ENCODE measurements around the gene SFMBT2. TPM values are rescaled to one million over a fixed set of nuclear protein-coding genes. Genes with fewer than 3 reads are reported as not detected.

The SFMBT2 gene
- total RNA-seq, 1 experiment from 2014 or later: 14.3 TPM

- Mint-ChIP-seq H3K9me3 (no peaks in the 10 kb centered on the region), H3K27ac (no peak overlapping the region), H3K4me1 (peaks cover 5% of the 10 kb centered on the region; the same call in 1 of the 2 replicates), H3K4me3 (no peak overlapping the region), H3K27me3 (ENCODE audit: low read depth) (no peaks in the 10 kb centered on the region), H3K36me3 (no peaks in the 10 kb centered on the region; the same call in 1 of the 2 replicates)
- no peak for ATAC-seq
- CTCF ChIA-PET: interaction anchor here (1.0 kb wide), 2 partner anchors 148 to 150 kb away, joined by 4 to 7 read pairs; partner anchors contain the start of gene SFMBT2
- POLR2A ChIA-PET: no interaction called here
- no peak for TF ChIP-seq TEAD1 (CRISPR knock-in tag; IDR thresholded peaks at IDR 0.05)
- TF ChIP-seq MYBL2 (CRISPR knock-in tag; IDR thresholded peaks at IDR 0.05): no peak
- DNase-seq (ENCODE audit: low spot score): no peak
These were observed 149.9 kb downstream of the SFMBT2 start for GRCh38 chr10:7260912-7261311.

GRCh38 chr10:7260412-7260900 is 150.4 kb downstream of the SFMBT2 start:
- Mint-ChIP-seq H3K4me3 (no peak overlapping the region), H3K36me3 (no peaks in the 10 kb centered on the region; the same call in 1 of the 2 replicates), H3K27me3 (ENCODE audit: low read depth) (no peaks in the 10 kb centered on the region), H3K4me1 (peaks cover 5% of the 10 kb centered on the region; the same call in 1 of the 2 replicates), H3K9me3 (no peaks in the 10 kb centered on the region), H3K27ac (no peak overlapping the region)
- ATAC-seq: peak; percentile 89
- peak; percentile 27 for DNase-seq (ENCODE audit: low spot score)
- ChIA-PET CTCF (interaction anchor here (0.6 to 1.0 kb wide), 7 partner anchors 11 to 169 kb away, joined by 3 to 7 read pairs (median 4); partner anchors contain the start of gene SFMBT2), POLR2A (no interaction called here)
- TF ChIP-seq CTCF (IDR thresholded peaks at IDR 0.05): peak; percentile 19; the same call in 1 of the 2 replicates
- TF ChIP-seq ZNF671 (CRISPR knock-in tag; IDR thresholded peaks at IDR 0.05): no peak

GRCh38 chr10:7258948-7259523 is 151.8 kb downstream of the SFMBT2 start:
- H3K4me3 Mint-ChIP-seq: no peak overlapping the region
- H3K9me3 Mint-ChIP-seq: no peaks in the 10 kb centered on the region
- no peaks in the 10 kb centered on the region for H3K27me3 Mint-ChIP-seq (ENCODE audit: low read depth)
- CTCF ChIA-PET: interaction anchor here (0.8 kb wide), 1 partner anchor 138 kb away, joined by 3 read pairs; no protein-coding TSS in a partner anchor
- DNase-seq (ENCODE audit: low spot score): no peak
- no peak overlapping the region for H3K27ac Mint-ChIP-seq
- H3K36me3 Mint-ChIP-seq: no peaks in the 10 kb centered on the region; the same call in 1 of the 2 replicates
- ATAC-seq: no peak
- POLR2A ChIA-PET: no interaction called here
- peaks cover 5% of the 10 kb centered on the region; the same call in 1 of the 2 replicates for H3K4me1 Mint-ChIP-seq
- TF ChIP-seq JAZF1 (CRISPR knock-in tag; IDR thresholded peaks at IDR 0.05): no peak
- TF ChIP-seq ZNF263 (CRISPR knock-in tag; IDR thresholded peaks at IDR 0.05; ENCODE audit: low read depth): no peak
- TF ChIP-seq ZNF121 (CRISPR knock-in tag; IDR thresholded peaks at IDR 0.05): no peak
- no peak for TF ChIP-seq TEAD4 (CRISPR knock-in tag; IDR thresholded peaks at IDR 0.05)
- no peak for TF ChIP-seq PRDM15 (CRISPR knock-in tag; IDR thresholded peaks at IDR 0.05)
- TF ChIP-seq ZNF425 (CRISPR knock-in tag; conservative IDR thresholded peaks at IDR 0.05): no peak
- no peak for TF ChIP-seq ETV6 (CRISPR knock-in tag; IDR thresholded peaks at IDR 0.05)
- no peak for TF ChIP-seq ZNF671 (CRISPR knock-in tag; IDR thresholded peaks at IDR 0.05)
- no peak for TF ChIP-seq TP53 (CRISPR knock-in tag; IDR thresholded peaks at IDR 0.05)
- no peak for TF ChIP-seq GRHL2 (CRISPR knock-in tag; IDR thresholded peaks at IDR 0.05; ENCODE audit: insufficient replicate concordance, severe bottlenecking)
- no peak for TF ChIP-seq SP1 (CRISPR knock-in tag; conservative IDR thresholded peaks at IDR 0.05)
- TF ChIP-seq AFF4 (CRISPR knock-in tag; IDR thresholded peaks at IDR 0.05; ENCODE audit: borderline replicate concordance): no peak
